T-helper 17 cell (primary cell): ENCODE data around the gene COPS6. TPM values are rescaled to one million over a fixed set of nuclear protein-coding genes. Genes with fewer than 3 reads are reported as not detected.
"Not testable (repeated sequence)": the region's sequence is repeated elsewhere in the genome, so short reads cannot be mapped to it uniquely, and the experiment has no call there.

ENCODE experiments used
- ATAC-seq: fragments of 150-1000 bp; cut with Tn5 transposase; 2 replicates; pipeline ENCODE4 v1.10.0; 2021; ENCODE audit warnings: mild to moderate bottlenecking, moderate library complexity
- DNase-seq, 3 donors: peaks; one replicate each; pipeline versions ENCODE4 v3.0.0 to v3.0.0-alpha.2; 2020 to 2021
- H3K9me3 ChIP-seq: one replicate; pipeline ENCODE4 v1.7.0; 2013; ENCODE audit warnings: low read length, mild to moderate bottlenecking; ENCODE audit not compliant: control insufficient read depth, poor library complexity, severe bottlenecking
- H3K27ac Mint-ChIP-seq: one replicate; pipeline ENCODE4 v1.8.0; 2022; ENCODE audit warnings: mild to moderate bottlenecking, moderate library complexity, mixed read lengths
- H3K27me3 Mint-ChIP-seq: one replicate; pipeline ENCODE4 v1.8.0; 2022; ENCODE audit warnings: mixed read lengths
- H3K36me3 Mint-ChIP-seq: one replicate; pipeline ENCODE4 v1.8.0; 2022; ENCODE audit warnings: low read depth, mixed read lengths
- H3K4me1 Mint-ChIP-seq: one replicate; pipeline ENCODE4 v1.8.0; 2022; ENCODE audit warnings: mild to moderate bottlenecking, mixed read lengths
- H3K4me3 Mint-ChIP-seq: one replicate; pipeline ENCODE4 v1.8.0; 2022; ENCODE audit warnings: mild to moderate bottlenecking, moderate library complexity, mixed read lengths
- total RNA-seq, 4 donors: library from RNA in 2 of 4; stranded (reverse) in 2 of 4; gene quantifications; one replicate each; pipeline ENCODE4 v1.2.3 and lab custom pipeline; 2022 to 2026

COPS6 gene
- total RNA-seq, 2 donors from 2014 or later: 62.5 to 64.7 TPM

DNA sequence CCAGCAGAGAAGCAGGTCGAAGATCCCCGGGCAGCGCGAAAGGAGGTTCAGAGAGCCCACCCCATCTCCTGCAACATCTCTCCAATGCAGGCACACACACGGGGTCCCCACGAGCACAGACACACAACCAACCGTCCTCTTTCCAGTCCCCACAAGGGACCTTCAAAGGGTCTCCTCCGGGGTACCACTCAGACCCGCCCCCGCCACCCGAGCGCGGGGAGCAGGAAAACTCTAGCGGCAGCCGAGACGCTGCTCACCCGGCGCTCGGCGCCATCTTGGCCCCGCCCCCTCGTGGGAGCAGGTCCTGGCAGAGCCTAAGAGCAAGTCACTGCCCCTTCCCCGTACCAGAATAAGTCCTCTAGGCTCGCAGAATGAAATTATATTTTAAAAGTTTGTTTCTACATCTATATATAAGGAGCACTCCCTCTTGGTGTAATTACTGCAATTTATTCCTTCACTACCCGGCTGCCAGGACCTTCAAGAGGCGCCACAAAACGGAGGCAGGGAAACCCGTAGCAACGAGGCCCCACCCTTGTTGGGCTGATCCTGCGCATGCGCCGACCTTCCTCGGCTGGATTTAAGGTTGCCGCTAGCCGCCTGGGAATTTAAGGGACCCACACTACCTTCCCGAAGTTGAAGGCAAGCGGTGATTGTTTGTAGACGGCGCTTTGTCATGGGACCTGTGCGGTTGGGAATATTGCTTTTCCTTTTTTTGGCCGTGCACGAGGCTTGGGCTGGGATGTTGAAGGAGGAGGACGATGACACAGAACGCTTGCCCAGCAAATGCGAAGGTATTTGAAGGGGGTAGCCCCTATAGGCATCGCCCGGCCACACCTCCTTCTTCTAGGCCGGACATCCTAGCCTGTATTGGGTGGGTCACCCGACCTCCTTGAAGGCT, 30.6 kb downstream of the COPS6 start, which contains the start of the genes CNPY4 and TAF6:
CNPY4 (plus strand) TSS at position 563 of the 898 bp plus-strand sequence; CDS start at position 674, 111 bp downstream.
TAF6 (minus strand) TSS at position 287 of the 898 bp plus-strand sequence. CDS start 5,149 bp downstream, outside the sequence.
- H3K36me3 Mint-ChIP-seq: no peaks in the 10 kb centered on the region
- ATAC-seq (peak; percentile 78), DNase-seq (peak; percentile 89 to 90 (median 90))
- peaks cover 29% of the 10 kb centered on the region for H3K4me1 Mint-ChIP-seq
- H3K27me3 Mint-ChIP-seq: no peaks in the 10 kb centered on the region
- peak within 1 kb of the TSS; percentile 99 for H3K27ac Mint-ChIP-seq
- H3K9me3 ChIP-seq: no peaks in the 10 kb centered on the region
- H3K4me3 Mint-ChIP-seq: peak within 1 kb of the TSS; percentile 96

DNA sequence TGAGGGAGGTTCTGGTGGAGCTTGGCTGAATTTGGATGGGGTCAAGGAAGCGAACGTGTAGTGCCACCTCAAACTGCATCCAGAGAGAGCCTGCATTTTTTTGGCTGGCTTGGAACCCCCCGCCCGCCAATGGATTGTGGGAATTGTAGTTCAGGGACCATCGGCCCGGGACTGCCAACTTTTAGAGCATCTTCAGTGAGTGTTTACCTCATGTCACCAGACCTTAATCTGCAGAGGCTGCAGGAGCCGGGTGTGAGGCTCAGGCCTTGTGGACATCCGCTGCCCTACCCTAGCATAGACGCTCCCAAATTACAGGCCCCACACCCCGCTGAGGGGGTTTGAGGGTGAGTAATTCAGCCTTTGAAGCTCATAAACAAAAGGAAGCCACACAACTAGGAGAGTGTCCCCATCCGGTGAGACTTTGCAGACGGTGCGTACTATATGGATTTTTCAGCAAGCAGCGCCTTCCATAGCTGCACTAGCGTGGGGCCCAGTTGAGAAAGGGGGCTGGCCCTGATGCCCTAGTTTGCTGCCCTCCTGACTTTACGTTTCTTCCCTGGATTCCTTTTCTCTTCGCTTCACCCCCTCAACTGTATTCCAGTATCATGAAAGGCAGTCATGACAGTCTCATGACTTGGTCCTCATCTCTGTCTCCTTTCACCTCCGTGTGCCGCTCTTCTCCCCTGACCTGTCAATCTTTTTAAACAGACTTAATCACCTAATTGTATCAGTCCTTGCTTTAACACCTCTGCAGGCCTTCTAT, 31.4 kb downstream of the COPS6 start:
- H3K36me3 Mint-ChIP-seq: no peaks in the 10 kb centered on the region
- no peaks in the 10 kb centered on the region for H3K9me3 ChIP-seq
- ATAC-seq: peak; percentile 71

DNA sequence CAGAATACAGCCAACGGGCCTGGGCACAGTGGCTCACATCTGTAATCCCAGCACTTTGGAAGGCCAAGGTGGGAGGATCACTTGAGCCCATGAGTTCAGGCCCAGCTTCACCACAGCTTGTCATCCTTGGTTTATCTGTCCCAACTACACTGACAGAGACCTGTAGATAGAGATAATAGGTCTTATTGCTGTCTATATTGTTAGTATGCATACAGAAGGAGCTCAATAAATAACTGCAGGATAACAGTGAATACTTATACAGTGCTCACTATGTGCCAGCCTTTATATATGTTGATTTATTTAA, 31.9 kb downstream of the COPS6 start:
- Mint-ChIP-seq H3K36me3 (no peaks in the 10 kb centered on the region), H3K27ac (peak overlapping the region; percentile 99), H3K4me3 (peak overlapping the region; percentile 96), H3K27me3 (no peaks in the 10 kb centered on the region), H3K4me1 (peaks cover 38% of the 10 kb centered on the region)
- H3K9me3 ChIP-seq: no peaks in the 10 kb centered on the region
- DNase-seq (no peak), ATAC-seq (no peak)

More for the DNA sequence above, 31.4 kb downstream of the COPS6 start:
- Mint-ChIP-seq H3K27me3 (no peaks in the 10 kb centered on the region), H3K4me3 (peak overlapping the region; percentile 96), H3K27ac (peak overlapping the region; percentile 99), H3K4me1 (peaks cover 35% of the 10 kb centered on the region)
- peak; percentile 46 to 61 (median 51) for DNase-seq

DNA sequence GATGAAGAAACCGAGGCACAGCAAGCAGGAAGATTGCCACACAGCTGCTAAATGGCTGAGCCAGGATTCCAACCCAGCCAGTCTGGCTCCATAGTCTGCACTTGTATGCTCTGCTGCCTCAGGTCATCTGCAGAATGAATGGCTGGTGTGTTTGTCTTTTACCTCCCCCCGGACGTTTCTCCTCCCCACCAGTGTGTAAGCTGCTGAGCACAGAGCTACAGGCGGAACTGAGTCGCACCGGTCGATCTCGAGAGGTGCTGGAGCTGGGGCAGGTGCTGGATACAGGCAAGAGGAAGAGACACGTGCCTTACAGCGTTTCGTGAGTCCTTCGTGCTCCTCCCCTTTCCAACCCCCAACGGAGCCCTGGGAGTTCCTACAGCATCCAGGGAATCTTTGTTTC, 33.3 kb downstream of the COPS6 start:
- Mint-ChIP-seq H3K4me3 (no peak overlapping the region), H3K4me1 (peaks cover 36% of the 10 kb centered on the region), H3K27ac (no peak overlapping the region), H3K36me3 (no peaks in the 10 kb centered on the region), H3K27me3 (no peaks in the 10 kb centered on the region)
- no peaks in the 10 kb centered on the region for H3K9me3 ChIP-seq
- DNase-seq (no peak), ATAC-seq (no peak)

DNA sequence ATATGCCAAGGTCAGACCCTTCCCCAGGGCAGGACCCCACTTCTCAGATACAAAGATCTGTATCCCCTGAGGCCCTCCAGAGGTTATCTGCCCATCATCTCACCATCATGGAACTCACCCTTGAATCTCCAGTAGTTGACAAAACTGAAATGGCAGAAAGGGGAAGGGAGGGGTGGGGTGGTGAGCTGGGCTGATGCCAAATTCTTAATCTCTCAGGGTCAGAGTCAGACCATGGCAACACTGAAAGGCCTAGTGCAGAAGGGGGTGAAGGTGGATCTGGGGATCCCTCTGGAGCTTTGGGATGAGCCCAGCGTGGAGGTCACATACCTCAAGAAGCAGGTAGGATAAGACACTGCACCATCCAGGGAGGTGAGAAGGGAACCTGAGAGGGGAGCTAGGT, 33.8 kb downstream of the COPS6 start:
- ATAC-seq (no peak), DNase-seq (no peak)
- Mint-ChIP-seq H3K36me3 (no peaks in the 10 kb centered on the region), H3K4me3 (no peak overlapping the region), H3K27me3 (no peaks in the 10 kb centered on the region), H3K27ac (no peak overlapping the region), H3K4me1 (peaks cover 36% of the 10 kb centered on the region)
- no peaks in the 10 kb centered on the region for H3K9me3 ChIP-seq

DNA sequence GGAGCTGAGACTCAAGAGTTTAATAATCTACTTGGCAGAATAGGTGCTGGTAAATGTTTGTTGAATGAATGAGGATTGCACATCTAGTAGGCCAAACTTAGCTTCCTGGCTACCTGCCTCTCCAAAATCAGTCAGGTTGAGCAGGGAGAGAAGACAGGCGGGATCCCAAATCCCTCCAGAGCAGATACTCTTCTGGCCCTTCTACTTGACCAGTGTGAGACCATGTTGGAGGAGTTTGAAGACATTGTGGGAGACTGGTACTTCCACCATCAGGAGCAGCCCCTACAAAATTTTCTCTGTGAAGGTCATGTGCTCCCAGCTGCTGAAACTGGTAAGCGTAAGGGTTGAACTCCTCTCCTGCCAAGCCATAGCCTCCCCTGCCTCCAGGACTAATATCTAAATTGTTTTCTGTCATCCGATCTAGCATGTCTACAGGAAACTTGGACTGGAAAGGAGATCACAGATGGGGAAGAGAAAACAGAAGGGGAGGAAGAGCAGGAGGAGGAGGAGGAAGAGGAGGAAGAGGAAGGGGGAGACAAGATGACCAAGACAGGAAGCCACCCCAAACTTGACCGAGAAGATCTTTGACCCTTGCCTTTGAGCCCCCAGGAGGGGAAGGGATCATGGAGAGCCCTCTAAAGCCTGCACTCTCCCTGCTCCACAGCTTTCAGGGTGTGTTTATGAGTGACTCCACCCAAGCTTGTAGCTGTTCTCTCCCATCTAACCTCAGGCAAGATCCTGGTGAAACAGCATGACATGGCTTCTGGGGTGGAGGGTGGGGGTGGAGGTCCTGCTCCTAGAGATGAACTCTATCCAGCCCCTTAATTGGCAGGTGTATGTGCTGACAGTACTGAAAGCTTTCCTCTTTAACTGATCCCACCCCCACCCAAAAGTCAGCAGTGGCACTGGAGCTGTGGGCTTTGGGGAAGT, 35.8 kb downstream of the COPS6 start:
- Mint-ChIP-seq H3K4me1 (peaks cover 31% of the 10 kb centered on the region), H3K36me3 (no peaks in the 10 kb centered on the region), H3K4me3 (no peak overlapping the region), H3K27ac (peak overlapping the region; percentile 98), H3K27me3 (no peaks in the 10 kb centered on the region)
- DNase-seq (no peak), ATAC-seq (no peak)
- H3K9me3 ChIP-seq: no peaks in the 10 kb centered on the region

DNA sequence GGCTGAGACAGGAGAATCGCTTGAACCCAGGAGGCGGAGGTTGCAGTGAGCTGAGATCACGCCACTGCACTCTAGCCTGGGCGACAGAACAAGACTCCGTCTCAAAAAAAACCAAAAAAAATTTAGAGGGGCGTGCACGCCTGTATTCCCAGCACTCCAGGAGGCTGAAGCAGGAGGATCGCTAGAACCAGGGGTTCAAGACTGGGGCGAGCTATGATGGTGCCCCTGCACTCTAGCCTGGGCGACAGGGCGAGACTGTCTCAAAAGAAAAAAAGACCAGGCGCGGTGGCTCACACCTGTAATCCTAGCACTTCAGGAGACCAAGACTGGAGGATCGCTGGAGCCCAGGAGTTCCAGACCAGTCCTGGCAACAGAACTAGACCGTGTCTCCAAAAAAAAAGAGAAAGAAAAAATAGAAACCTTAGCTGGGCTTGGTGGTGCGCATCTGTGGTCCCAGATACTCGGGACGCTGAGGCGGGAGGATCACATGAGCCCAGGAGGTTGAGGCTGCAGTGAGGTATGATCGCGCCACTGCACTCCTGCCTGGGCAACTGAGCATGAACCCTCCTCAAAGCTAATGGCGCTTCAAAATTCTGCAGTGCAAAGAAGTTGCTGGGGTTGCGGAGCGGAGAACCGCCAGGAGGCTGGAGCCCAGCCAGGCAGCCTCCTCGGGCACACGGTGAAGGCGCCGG, 37.6 kb downstream of the COPS6 start:
- ATAC-seq: peak; percentile 2
- no peaks in the 10 kb centered on the region for H3K9me3 ChIP-seq
- peak overlapping the region; percentile 97 for H3K4me3 Mint-ChIP-seq
- peak overlapping the region; percentile 98 for H3K27ac Mint-ChIP-seq
- H3K36me3 Mint-ChIP-seq: no peaks in the 10 kb centered on the region
- DNase-seq: no peak
- no peaks in the 10 kb centered on the region for H3K27me3 Mint-ChIP-seq
- peaks cover 20% of the 10 kb centered on the region for H3K4me1 Mint-ChIP-seq

DNA sequence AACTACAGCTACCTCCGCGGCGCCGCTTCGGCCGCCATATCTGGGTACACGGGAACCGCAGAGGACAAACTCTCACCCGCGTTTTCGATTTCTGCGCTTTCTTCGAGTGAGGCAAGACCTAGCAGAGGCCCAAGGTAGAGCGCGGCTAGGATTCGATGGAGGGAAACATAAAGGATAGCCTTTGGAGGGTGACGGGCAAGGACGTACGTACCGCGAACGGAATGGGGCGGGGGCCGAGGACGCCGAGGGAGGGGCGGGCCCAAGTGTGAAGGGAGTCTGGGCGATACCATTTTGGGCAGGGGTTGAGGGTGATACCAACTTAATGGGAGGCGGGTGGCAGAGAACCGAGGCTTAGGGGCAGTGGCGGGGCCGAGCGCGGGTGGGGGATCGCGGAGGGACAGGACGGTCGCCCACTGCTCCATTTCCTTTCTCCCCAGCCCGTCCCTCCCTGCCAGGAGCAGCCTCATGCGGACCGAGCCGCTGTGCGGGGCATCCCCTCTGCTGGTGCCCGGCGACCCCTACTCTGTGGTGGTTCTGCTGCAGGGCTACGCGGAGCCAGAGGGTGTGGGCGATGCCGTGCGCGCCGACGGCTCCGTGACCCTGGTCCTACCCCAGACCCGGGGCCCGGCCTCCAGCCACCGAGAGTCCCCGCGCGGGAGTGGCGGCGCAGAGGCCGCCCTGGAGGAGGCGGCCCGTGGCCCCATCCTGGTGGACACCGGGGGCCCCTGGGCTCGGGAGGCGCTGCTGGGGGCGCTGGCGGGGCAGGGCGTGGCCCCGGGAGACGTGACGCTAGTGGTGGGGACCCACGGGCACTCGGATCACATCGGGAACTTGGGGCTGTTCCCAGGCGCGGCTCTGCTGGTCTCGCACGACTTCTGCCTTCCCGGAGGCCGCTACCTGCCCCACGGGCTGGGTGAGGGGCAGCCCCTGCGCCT, 38.4 kb downstream of the COPS6 start, which contains the start of gene MBLAC1:
MBLAC1 (plus strand) TSS at position 37 of the 935 bp plus-strand sequence; CDS start at position 466, 429 bp downstream.
- Mint-ChIP-seq H3K4me1 (peaks cover 20% of the 10 kb centered on the region), H3K36me3 (no peaks in the 10 kb centered on the region), H3K27me3 (no peaks in the 10 kb centered on the region), H3K27ac (peak within 1 kb of the TSS; percentile 98), H3K4me3 (peak within 1 kb of the TSS; percentile 97)
- peak; percentile 82 for ATAC-seq
- DNase-seq: peak; percentile 79 to 86 (median 86)
- no peaks in the 10 kb centered on the region for H3K9me3 ChIP-seq

DNA sequence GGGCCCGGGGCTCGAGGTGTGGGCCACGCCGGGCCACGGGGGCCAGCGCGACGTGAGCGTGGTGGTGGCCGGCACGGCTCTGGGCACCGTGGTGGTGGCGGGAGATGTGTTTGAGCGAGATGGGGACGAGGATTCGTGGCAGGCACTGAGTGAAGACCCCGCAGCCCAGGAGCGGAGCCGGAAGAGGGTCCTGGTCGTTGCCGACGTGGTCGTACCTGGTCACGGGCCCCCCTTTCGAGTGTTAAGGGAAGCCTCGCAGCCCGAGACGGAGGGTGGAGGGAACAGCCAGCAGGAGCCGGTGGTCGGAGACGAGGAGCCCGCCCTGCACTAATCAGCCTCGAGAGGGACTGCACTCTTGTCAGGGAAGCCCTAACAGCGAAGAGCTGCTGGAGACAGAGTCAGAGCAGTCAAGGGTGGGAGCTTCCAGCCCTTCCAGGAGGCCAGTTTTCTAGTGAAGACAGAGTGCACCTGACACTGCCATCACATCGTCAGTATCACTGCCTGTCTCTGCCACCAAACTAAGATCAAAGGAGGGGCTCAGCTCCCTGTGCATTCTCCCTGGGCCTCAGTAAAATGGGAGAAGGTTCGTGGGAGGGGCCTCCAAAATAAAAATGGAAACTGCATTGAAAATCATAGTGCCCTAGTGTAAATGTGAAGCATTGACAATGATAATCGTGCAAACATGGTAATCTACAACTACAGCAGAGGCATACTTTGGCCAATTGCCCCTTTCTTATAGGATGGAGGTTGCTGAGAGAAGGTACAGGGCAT, 39.3 kb downstream of the COPS6 start:
- Mint-ChIP-seq H3K27ac (peak overlapping the region; percentile 54), H3K4me1 (peaks cover 24% of the 10 kb centered on the region), H3K4me3 (peak overlapping the region; percentile 97), H3K27me3 (no peaks in the 10 kb centered on the region), H3K36me3 (no peaks in the 10 kb centered on the region)
- ATAC-seq: no peak
- H3K9me3 ChIP-seq: no peaks in the 10 kb centered on the region
- no peak for DNase-seq

DNA sequence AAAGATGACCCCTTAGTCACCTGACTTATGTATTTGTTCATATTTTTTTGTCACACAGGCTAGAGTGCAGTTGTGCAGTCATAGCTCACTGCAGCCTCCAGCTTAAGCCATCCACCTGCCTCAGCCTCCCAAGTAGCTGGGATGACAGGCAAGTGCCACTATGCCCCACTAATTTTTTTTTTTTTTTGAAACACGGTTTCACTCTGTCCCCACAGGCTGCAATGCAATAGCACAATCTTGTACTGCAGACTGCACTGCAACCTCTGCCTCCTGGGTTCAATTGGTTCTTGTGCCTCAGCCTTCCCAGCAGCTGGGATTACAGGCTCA, 39.8 kb downstream of the COPS6 start:
- Mint-ChIP-seq H3K36me3 (no peaks in the 10 kb centered on the region), H3K4me3 (peak overlapping the region; percentile 97), H3K27ac (no peak overlapping the region), H3K4me1 (peaks cover 24% of the 10 kb centered on the region), H3K27me3 (no peaks in the 10 kb centered on the region)
- no peak for ATAC-seq
- DNase-seq: no peak
- no peaks in the 10 kb centered on the region for H3K9me3 ChIP-seq

DNA sequence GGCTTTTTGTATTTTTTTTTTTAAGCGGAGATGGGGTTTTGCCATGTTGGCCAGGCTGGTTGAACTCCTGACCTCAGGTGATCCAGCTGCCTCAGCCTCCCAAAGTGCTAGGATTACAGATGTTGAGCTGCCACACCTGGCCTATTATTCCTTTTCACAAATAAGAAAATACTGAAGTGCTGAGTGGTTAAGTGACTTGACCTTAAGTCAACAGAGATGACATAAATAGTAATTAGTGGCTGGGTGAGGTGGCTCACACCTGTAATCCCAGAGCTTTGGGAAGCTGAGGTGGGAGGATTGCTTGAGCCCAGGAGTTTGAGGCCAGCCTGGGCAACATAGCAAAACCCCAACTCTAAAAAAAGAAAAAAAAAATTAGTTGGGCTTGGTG, 41.4 kb downstream of the COPS6 start:
- H3K4me1 Mint-ChIP-seq: peaks cover 17% of the 10 kb centered on the region
- H3K27me3 Mint-ChIP-seq, H3K9me3 ChIP-seq, DNase-seq, ATAC-seq, H3K27ac Mint-ChIP-seq, H3K4me3 Mint-ChIP-seq, H3K36me3 Mint-ChIP-seq: not testable (repeated sequence)
